Globus pallidus (tissue), 1 donor: ENCODE results near the gene STXBP6.

Source experiments
- DNase-seq: peaks from one replicate; pipeline ENCODE4 v3.0.0-alpha.2; 2015; ENCODE audit warnings: low spot score

STXBP6 gene

GRCh38 chr14:25049568-25050268 is at the start of gene STXBP6:
Gene STXBP6 (minus strand): TSS chr14:25050147. CDS start chr14:24974818, 75,329 bp downstream.
- peak; percentile 90 for DNase-seq

DNA sequence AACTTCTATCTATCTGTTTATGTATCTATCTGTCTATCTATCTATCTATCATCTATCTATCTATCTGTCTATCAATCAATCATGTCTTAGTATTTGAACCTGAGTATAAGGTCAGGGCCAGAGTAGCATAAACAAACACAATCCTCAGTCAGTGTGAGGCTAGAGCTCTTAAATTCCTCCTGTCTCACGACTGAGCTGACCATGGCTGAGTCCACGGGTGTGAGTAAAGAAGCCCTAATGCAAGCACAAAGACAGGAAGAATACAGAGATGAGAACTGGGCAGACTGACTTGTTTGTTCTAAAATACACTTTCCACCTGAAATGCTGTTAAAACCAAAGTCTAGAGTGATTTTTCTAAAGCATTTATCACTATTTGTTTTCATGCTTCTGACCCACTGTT is 47.2 kb upstream of the STXBP6 start:
- no peak for DNase-seq

DNA sequence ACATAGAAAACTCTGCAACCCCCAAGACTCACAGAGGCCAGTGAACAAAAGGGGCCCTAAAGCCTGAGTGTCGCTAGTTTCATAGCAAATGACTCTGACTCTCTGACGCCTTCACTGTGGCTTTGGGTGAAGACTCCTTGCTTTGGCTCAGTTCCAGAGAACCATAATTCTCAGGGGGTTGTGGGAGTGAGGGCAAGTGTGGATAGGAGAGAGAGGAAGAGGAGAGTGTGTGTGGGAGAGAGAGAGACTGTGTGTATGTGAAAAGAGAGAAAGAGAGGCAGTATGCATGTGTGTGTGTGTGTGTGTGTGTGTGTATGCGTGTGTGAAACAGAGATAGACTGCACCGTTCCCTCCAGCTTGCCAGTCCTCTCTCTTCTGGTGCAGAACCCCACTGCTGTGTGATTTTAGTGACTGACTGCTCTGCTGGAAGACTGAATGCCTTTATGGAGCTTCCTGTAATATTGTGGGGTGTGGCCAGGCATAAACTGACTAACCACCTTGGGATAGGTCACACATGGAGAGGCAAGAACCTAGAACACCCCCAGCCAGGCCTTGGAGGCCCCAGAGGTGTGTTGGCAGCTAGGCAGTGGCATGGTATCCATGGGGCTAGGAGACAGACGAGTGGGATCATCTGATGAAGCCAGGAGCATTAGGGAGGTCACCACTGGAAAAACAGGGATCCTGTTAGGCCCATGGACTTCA is 45.9 kb upstream of the STXBP6 start:
- DNase-seq: no peak

GRCh38 chr14:25094171-25094907 is 44.4 kb upstream of the STXBP6 start:
- DNase-seq: no peak

- DNase-seq: no peak
Observed at GRCh38 chr14:25092258-25092740, 42.4 kb upstream of the STXBP6 start.

GRCh38 chr14:25090716-25091454 is 40.9 kb upstream of the STXBP6 start:
- no peak for DNase-seq

DNA sequence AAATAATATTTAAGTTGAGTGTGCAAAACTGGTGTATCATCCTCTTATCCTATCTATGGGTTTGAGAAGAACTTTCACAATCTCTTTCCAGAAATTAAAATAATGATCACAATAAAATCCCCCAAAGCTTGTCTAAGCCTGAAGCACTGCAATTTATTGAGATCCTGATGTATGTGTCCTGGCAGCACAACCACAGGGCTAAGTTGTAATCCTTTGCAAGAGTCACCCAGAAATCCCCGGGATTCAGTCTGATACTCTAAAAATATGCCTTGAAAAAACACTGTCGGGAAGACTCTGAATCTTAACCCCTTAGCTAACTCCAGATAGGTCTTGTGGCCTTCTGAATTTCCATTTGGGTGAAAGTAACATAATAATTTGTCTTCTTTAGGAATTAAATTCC is 40.3 kb upstream of the STXBP6 start:
- DNase-seq: no peak

DNA sequence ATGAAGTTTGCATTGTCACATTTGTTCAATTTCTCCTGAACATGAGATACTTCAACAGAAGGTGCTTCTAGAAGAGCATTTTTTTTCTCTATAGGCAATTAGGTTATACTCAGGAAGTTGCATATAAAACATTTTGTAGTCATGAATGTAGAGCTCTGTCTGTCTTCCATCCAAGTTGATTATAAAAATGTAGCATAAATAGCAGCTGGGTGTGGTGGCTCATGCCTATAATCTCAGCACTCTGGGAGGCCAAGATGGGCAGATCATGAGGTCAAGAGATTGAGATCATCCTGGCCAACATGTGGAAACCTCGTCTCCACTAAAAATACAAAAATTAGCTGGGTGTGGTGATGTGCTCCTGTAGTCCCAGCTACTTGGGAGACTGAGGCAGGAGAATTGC is 39.5 kb upstream of the STXBP6 start:
- no peak for DNase-seq

- DNase-seq: no peak
Observed at GRCh38 chr14:25086821-25087396, 37.0 kb upstream of the STXBP6 start.

- DNase-seq: no peak
Observed at GRCh38 chr14:25086081-25086480, 36.1 kb upstream of the STXBP6 start.

DNA sequence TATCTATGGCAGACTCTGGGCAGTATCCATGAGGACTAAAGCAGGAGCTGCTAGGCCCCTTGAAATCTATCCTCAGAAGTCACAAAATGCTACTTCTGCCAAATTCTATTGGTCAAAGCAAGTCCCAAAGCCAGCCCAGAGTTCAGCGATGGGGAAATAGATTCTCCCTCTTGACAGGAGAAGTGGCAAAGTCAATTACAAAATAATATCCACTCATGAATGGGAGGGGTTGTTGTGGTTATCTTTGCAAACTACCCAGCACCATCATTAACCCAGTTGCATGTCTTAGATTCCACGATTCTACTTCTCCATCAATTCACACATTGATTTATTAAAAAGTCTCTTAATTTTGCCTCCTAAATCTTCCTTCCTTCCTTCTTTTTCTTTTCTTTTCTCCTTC is 30.7 kb upstream of the STXBP6 start:
- no peak for DNase-seq

GRCh38 chr14:25079311-25079710 is 29.4 kb upstream of the STXBP6 start:
- DNase-seq: no peak

GRCh38 chr14:25074099-25074685 is 24.2 kb upstream of the STXBP6 start:
- no peak for DNase-seq

DNA sequence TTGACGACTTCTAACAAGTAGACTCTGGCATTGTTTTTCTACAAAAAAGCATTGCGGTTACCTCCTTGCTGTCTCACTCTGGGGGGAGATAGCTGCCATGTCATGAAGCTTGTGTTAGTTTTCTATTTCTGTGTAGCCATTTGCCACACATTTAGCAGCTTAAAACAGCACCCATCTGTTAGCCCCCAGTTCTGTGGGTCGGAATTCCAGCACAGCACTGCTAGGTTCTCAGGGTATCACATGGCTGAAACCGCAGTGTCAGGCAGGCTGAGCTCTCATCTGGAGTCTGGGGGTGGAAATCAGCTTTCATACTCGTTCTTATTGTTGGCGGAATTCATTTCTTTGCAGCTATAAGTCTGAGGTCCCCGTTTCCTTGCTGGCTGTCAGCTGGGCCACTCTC is 19.9 kb upstream of the STXBP6 start:
- DNase-seq: no peak

GRCh38 chr14:25067600-25067999 is 17.7 kb upstream of the STXBP6 start:
- DNase-seq: no peak

DNA sequence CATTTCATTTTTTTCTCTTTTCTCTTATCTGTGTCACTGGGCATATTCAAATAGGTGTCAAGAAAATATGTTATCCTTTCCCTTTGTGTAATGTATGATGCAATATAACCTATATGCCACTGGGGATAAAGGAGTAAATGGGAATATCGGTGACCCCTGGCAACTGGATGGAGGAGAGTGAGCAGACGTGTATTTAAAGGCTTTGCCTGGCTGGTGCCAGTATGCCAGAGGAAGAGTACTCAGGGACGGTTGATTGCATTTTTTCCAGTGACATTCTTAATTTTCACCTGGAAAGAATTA is 12.0 kb upstream of the STXBP6 start:
- no peak for DNase-seq

GRCh38 chr14:25056688-25057078 is 6.7 kb upstream of the STXBP6 start:
- peak; percentile 75 for DNase-seq

DNA sequence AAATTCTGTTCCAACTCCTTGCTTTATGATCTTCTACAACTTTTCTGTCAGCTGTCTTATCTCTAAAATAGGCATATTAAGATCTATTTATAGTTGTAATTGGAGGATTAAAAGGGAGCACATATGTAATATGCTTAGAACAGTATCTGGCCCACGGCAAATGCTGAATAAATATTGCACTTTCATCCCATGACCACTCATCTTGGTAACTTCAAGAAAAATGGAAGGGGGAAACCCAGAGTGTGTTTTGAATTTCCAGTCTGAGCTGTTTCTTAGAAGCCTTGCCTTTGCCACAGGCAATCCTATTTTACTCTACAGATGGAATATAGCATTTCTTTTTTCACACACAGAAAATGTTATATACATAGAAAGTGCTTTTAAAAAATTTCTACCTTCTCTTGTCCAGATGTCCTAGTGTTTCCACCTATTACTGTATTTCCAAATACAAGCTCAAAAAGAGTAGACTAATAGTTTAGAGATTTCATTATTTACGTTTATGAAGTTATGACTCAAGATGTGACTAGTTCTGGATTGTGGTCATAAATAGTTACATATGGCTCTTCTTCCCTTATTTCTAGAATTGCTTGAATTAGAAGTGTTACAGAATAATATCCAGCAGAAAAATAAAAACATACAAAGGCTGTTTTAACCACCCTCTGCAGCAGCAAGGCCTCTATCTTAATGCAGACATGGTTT is 6.2 kb upstream of the STXBP6 start:
- DNase-seq: no peak

- DNase-seq: no peak
Observed at GRCh38 chr14:25055005-25055404, 5.1 kb upstream of the STXBP6 start.

DNA sequence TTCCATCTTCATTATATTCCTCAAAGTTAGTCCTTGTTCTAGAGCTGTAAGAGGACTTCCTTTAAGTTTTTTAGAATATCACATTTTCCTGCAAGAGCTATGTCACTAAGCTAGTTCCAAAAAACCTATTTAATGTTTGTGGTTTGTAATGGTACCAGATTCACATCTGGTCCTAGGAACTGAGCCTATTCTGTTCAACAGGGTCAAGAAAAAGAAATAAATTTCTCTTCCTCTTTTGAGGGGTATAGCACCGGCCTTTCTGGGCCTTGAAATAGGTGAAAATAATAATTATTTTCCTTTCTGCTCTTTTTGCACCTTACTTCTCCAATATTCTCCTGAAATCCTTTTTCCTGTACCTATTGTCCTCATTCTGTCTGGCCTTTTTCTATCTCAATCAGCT is 3.6 kb upstream of the STXBP6 start:
- no peak for DNase-seq

DNA sequence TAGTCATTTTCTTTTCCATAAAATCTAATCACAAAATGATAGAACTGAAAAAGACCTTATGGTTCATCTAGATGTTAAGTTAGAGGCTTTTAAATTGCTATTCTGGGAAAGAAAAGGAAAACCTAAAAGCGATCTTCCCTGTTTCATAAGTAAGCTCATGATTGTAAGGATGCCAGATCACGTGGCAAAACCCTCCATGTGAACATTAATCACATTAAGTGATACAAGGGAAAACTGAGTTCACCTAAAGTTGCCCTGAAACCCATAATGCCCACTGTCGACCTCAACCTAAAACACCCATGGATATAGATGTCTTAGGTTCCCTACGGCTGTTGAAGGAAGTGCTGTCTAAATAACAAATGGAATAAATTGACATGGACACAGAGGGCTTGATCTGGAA is 3.0 kb upstream of the STXBP6 start:
- DNase-seq: no peak
